GM21723 (cell line): Measurements from ENCODE around the gene TMEM198.

Experiments
- ATAC-seq: cut with Tn5 transposase; IDR thresholded peaks from one replicate; pipeline ENCODE4 v1.9.1; 2021; ENCODE audit warnings: mild to moderate bottlenecking, moderate library complexity; ENCODE audit not compliant: unreplicated experiment

The TMEM198 gene

DNA sequence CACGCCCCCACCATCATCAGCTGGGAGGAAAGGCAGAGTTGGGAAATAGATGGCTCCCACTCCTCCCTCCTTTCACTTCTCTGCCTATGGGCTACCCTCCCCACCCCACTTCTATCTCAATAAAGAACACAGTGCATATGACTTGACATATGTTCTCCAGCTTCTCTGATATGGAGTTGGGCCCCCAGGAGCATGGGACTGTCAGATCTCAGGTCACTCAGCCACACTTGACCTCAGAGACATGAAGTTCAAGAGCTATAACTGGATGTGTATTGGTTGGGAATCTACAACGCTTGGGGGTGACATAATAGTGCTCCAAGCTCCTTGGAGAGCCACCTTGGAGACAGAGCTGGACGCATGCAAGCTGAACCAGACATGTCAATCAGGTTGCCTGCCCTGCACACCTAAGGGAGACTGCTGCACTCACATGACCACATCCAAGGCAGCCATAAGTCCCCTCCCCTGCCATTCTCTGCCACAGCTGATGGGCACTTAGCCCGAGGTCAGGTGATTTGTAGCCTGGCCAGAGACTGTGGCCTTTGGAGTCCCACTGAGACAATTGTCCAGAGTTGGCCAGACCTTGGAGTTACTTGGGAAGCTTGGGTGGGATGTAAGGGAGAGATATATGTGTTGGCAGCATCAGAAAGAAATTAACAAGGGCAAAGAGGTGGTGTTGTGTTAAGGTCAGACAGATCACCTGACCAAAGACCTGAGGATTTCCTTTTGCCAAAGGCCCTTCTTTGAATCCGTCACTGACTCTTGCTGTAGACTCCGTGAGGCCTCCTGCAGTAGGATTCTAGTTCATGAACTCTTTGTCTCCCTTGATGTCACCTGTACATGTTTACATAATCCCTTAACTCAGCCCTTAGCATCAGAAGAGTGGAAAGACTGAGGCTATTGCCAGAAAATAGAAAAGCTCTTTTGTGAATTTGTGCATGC lies 32.0 kb downstream of the TMEM198 start:
- ATAC-seq = no peak

DNA sequence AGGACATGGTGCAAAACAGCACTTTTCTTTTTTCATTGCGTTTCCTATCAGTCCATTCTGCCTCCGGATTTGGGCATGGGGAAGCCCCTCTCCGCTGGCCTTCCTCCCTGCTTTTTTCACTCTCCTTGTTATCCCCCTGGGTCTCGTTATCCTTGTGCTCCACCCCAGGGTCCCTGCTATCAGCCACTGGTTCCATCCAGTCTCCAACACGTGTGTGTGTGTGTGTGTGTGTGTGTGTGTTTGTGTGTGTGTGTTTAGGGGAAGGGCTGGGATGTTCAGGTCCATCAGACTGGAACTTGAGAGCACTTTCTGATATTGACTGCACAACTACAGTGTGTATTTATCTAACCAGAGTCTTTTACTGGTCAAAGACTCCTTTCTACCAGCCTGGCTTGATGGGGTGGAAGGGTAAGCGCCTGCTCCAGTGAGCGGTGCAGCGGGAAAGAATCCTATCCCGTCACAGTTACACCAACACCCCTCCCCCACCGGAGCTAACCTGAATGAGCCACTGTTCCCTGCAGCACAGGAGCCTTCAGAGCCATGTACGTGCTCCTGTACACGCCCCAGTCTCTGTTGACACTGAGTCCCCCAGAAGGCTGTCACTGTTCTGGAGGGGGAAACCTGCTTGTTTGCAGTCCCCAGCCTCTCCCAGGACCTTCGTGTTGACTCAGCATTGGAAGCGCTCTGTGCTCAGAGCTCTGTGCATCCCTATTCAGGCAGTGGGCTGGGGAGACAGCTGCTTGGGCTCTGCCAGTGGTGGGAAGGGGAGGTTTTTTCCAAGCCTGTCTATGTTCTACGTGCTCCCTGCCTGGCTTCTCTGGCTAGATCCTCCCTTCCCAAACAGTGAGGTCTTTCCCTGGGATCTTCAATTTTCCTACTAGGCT lies 32.9 kb downstream of the TMEM198 start:
- no peak for ATAC-seq

DNA sequence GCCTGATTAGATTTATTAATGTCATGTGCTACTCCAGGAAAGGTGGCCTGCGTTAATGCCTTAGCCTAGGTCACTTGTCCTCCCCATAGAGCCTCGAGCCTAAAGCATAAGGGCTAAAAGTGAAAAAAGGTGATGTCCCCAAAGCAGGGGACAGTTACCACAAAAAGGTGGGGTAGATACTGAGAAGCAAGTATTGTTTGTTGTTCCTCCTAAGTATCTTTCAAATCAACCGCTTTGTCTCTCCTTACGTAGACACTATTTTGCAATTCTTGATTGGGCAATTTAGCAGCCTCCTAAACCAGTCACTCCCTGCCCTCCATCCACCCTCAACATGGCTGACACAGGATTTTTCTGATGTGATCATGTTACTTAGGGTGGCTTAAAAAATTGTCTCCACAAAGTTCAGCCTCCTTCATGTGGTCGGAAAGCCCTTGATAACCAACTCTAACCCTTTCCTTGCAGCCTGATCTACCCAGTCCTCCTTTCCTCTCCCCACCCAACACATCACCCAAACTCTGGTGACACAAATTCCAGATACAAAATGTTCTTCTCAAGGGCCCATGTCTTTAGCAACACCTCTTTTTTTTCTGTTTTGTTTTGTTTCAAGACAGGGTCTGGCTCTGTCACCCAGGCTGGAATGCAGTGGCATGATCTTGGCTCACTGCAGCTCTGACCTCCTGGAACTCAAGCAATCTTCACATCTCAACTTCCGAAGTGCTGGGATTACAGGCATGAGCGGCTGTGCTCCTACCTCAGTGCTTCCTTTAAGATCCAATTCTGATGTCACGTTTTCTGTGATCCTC lies 35.2 kb downstream of the TMEM198 start:
- no peak for ATAC-seq

DNA sequence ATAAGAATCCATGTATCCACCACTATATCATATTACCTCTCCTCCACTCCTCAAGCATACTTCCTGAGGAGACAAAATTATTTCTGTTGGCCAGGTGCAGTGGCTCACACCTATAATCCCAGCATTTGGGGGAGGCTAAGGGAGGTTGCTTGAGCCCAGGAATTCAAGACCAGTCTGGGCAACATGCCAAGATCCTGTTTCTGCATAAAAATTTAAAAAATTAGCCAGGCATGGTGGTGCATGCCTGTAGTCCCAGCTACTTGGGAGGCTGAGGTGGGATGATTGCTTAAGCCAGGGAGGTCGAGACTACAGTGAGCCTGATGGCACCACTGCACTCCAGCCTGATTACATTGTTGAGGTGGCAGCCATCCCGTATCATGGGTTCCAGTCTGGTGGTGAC lies 37.5 kb downstream of the TMEM198 start:
- no peak for ATAC-seq

DNA sequence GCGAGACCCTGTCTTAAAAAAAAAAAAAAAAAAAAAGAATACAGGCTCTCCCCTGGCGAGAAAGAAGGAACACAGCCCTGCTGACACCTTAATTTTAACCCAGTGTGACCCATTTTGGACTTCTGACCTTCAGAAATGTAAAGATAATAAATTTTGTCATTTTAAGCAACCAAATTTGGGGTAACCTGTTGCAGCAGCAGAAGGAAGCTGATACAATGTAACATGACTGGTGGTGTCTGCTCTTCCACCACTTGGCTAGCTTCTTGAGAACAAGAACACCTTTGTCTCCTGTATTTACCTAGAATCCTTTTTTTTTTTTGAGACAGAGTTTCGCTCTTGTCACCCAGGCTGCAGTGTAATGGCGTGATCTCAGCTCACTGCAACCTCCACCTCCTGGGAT lies 47.3 kb downstream of the TMEM198 start:
- ATAC-seq = no peak

DNA sequence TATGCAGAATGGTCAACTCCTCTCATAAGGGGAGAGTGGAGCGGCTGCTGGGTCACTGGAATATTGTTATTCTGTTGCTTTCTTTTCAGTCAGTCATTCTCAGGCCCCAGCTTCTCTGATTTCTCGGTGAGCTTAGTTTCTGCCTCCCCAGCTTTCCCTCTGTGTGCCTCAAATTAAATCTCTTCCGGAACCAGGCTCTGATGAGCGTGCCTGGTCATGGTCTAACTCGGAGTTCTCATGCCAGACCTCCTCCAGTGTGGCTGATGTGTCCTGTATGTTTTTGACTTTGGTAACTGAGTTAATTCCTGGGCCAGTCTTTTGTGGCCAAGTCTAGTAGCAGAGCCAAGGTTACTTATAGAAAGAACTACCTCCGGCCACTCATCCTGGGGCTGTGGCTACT lies 48.9 kb downstream of the TMEM198 start:
- no peak for ATAC-seq

DNA sequence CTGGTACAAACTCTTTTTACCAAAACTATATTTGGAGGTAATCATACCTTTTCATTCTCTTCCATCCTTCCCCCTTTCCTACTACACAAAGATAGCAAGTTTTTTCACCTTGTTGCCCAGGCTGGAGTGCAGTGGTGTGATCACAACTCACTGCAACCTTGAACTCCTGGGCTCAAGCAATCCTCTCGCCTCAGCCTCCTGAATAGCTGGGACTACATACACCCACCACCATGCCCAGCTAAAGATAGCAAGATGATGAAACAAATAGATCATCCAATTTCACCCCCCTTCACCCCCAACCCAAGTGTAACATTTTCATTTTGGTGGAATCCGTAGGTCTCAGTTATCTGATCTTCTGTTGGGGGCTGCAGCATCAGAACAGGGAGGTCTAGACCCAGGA lies 49.3 kb downstream of the TMEM198 start:
- no peak for ATAC-seq

DNA sequence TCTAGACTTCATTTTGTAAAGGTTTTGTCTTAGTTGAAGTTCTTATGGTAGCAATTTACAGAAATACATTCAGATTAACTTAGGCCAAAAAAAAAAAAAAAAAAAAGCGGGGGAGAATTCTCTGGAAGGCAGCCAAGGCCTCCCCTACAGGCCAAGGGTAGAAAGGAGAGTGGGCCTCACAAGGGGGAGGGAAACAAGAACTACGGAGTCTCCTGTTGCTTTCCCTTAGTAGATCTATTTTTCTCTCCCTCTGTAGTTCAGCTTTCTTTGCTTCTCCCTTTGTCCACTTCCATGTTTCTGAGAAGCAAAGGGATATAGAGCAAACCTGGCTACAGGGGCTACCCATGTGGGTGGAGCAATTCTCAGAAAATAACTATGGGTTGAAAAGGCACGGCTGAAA lies 51.4 kb downstream of the TMEM198 start:
- ATAC-seq = no peak

DNA sequence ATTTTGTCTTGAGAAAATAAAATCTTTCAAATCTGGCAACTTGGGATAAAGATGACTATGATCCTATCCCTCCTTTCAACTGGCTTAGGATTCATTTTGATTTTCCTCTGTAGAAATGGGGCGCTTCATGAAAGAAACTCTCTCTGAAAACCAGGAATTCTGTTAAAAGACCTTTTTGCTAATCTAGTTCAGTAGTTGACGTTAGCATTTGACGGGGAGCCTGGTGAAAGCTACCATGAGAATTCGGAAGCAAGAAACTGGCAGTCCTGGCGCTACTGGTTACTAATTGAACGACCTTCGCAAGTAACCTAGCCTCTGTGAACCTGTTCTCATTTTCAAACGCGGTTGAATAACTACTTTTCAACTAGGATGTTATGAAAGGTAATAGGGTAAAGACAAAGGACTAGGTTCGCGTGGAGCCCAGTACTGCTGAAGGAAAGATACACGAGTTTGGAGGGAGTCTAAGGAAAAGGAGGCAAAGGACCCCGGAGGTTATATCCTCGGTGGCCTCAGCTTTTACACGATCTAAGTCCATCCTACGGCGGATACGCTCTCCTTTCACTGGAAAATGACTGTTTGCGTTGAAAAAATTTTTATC lies 53.2 kb downstream of the TMEM198 start:
- ATAC-seq = peak; percentile 8

DNA sequence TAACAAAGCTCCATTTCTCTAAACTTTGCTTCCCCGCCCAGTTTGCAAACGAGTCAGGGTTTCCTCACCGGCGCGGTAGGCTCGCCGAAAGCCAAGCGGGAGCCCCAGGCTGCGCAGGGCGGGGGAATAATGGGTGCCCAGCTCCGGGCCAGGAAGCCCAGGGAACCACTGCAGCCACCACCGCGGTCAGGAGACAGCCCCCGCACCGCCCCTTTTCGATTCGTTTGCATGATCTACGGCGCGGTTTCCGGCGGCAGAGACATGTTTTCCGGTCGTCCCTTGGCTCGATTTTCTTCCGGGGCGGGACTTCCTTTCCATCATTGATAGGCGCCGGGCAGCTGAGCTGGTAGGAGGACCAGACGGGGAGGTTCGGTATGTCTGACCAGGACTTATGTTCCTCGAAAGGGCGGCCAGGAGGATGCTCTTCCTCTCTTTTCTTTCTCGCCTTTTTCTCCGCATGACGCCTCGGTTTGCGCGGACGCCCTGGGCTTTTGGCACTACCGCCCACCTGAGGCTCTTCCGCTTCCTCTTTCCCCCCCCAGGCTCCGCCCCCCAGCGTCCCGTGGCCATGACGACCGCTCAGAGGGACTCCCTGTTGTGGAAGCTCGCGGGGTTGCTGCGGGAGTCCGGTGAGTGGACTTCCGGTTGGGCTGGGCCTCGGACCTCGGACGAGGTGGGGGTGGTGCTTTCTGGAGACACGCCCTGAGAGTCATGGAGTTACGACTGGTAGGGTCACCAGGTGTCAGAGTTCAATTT lies 53.9 kb downstream of the TMEM198 start, which contains the start of gene STK11IP:
Gene STK11IP (plus strand): TSS at position 306 of the 756 bp plus-strand sequence. CDS start 263 bp downstream, at position 569.
- peak; percentile 95 for ATAC-seq

DNA sequence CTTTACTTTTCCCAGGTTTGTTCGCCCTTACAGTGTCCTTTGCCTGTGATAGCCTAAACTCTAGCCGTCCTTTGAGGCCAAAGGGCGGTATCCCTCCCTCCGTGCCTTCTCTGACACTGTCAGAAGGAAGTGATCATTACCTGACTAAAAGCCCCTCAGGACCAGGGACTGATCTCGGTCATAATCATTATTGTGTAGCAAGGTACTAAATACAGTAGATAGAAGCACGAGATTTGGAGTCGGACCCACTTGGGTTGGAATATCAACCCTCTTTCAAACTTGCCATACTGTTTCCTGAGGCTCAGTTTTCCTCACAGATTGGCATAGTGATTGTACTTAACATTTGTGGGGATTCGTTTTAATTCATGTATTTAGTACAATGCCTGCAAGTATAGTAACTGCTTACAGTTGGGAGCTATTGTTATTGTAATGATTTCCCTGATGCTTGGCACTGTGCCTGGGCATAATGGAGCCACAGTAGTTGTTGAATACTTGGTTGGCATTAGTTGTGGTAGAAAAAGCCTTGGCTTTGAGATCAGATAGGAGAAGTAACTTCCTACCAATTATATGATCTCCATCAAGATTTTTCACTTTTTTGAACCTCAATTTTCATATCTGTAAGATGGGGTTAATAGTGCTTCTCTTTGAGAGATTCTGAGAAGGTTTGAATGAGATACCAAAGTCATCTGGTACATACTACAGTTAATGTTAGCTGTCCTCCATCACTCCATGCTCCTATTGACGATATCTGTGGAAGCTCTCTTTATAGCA lies 54.7 kb downstream of the TMEM198 start:
- ATAC-seq = no peak
